ENCODE data around the gene ZFYVE19.
A peak's percentile ranks its signal among the peaks of the same experiment; 100 is the strongest.

Gene ZFYVE19

DNA sequence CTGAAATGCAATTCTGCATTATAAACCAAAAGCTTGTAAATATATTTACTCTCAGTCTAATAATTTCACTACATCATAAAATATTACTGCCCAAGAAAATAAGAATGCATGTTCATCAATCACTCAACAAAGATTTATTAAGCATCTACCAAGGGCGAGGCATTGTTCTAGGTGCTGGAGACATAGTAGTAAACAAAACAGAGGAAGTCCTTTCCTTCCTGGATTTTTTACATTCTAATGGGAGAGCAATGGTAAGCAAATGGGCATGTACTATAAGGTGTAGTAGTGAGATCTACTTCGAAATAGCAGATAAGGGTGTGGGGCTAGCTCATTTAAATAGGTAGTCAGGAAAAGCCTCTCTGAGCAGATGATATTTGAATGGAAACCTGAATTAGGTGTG lies 10.8 kb upstream of the ZFYVE19 start:
- no peak for DNase-seq (ENCODE audit: low read depth, low spot score)
- TF ChIP-seq, protein P1, sequence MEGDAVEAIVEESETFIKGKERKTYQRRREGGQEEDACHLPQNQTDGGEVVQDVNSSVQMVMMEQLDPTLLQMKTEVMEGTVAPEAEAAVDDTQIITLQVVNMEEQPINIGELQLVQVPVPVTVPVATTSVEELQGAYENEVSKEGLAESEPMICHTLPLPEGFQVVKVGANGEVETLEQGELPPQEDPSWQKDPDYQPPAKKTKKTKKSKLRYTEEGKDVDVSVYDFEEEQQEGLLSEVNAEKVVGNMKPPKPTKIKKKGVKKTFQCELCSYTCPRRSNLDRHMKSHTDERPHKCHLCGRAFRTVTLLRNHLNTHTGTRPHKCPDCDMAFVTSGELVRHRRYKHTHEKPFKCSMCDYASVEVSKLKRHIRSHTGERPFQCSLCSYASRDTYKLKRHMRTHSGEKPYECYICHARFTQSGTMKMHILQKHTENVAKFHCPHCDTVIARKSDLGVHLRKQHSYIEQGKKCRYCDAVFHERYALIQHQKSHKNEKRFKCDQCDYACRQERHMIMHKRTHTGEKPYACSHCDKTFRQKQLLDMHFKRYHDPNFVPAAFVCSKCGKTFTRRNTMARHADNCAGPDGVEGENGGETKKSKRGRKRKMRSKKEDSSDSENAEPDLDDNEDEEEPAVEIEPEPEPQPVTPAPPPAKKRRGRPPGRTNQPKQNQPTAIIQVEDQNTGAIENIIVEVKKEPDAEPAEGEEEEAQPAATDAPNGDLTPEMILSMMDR (IDR thresholded peaks at IDR 0.05; ENCODE audit: low read depth, low read length) = no peak
- in situ Hi-C loops (cut with HindIII; ENCODE audit: low sequenced_read_pairs) = no loop called here
- H3K4me3 ChIP-seq (ENCODE audit: low read depth, low read length) = no peak overlapping the region

DNA sequence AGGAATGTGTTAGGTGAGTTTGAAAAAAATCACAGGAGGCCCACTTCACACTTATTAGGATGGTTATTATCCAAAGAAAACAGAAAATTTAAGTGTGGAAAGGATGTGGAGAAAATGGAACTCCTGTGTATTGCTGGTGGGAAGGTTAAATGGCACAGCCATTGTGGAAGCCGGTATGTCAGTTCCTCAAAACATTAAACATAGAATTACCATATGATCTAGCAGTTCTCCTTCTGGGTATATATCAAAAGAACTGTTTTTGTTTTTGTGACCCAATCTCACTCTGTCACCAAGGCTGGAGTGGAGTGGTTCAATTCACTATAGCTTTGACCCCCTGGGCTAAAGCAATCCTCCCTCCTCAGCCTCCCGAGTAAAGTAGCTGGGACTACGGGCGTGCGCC lies 10.4 kb upstream of the ZFYVE19 start:
- no peak for DNase-seq (ENCODE audit: low read depth, low spot score)
- TF ChIP-seq, protein P1 (IDR thresholded peaks at IDR 0.05; ENCODE audit: low read depth, low read length) = no peak
- in situ Hi-C loops (cut with HindIII; ENCODE audit: low sequenced_read_pairs) = no loop called here
- H3K4me3 ChIP-seq (ENCODE audit: low read depth, low read length) = no peak overlapping the region

DNA sequence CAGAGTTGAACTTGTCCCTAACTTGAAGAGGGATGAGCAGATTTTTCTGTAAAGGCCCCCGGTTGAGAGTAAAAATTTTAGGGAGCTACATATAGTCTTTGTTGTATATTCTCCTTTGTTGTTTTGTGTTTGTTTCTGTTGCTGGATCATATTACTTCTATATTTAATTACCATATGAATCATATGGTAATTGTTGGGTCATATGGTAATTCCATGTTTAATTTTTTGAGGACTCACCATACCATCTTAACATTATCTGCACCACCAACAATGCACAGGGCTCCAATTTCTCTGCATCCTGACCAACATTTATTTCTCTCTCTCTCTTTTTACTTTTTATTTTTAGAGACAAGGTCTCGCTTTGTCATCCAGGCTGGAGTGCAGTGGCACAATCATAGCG lies 7.4 kb upstream of the ZFYVE19 start:
- DNase-seq (ENCODE audit: low read depth, low spot score) = no peak
- H3K4me3 ChIP-seq (ENCODE audit: low read depth, low read length) = no peak overlapping the region
- in situ Hi-C loops (cut with HindIII; ENCODE audit: low sequenced_read_pairs) = no loop called here
- TF ChIP-seq, protein P1 (IDR thresholded peaks at IDR 0.05; ENCODE audit: low read depth, low read length) = no peak

DNA sequence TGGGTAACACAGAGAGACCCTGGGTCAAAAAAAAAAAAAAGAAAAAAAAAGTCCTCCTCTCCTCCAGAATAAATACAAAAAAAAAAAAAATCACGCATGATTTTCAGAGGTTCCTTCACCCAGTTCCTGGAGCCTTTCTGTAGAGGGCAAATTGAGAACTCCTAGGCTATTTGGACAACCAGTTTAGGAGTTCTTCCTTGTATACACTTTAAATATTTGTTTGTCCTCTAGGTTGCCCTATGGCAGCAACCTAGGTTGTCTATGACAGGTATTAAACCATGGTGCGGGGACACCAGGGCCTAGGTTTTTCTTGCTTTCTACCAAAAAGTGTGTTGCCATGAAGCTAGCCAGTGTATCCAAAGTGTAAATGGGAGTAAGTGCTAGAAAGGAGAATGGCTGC lies 3.8 kb upstream of the ZFYVE19 start:
- no peak overlapping the region for H3K4me3 ChIP-seq (ENCODE audit: low read depth, low read length)
- DNase-seq (ENCODE audit: low read depth, low spot score) = no peak
- in situ Hi-C loops (cut with HindIII; ENCODE audit: low sequenced_read_pairs) = no loop called here
- TF ChIP-seq, protein P1 (IDR thresholded peaks at IDR 0.05; ENCODE audit: low read depth, low read length) = no peak

DNA sequence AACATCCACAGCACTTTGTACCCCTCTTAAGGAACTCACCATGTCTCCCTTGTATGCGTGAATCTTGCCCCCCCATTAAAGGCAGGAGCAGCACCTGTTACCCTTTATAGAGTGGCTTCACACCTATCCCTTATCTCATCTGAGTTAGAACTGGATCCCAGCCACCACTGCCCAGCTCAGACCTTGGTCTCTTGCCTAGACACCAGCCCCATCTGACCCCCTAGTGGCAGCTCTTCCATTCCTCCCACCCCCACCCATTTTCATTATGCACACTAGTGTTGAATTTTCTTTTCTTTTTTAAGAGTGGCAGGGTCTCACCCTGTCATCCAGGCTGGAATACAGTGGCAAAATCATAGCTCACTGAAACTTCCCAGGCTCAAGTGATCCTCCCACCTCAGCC lies 3.2 kb upstream of the ZFYVE19 start:
- TF ChIP-seq, protein P1 (IDR thresholded peaks at IDR 0.05; ENCODE audit: low read depth, low read length) = no peak
- in situ Hi-C loops (cut with HindIII; ENCODE audit: low sequenced_read_pairs) = no loop called here
- DNase-seq (ENCODE audit: low read depth, low spot score) = no peak
- no peak overlapping the region for H3K4me3 ChIP-seq (ENCODE audit: low read depth, low read length)

DNA sequence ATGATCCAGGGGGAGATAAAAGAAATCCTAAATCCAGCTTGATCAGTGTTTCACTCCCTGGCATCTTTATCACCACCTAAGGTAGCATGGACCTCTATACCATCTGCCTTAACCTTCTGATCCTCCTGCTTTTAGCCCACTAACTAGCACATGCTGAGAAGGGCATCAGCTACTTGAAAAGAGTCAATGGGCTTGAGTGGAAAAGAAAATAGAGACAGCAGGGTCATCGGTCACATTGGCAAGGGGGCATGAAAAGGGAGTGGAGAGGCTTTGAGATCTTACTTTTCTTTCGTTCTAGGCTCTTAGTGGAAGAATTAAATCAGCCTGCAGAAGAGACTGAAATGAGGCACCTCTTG lies 239 bp upstream of the ZFYVE19 start:
- DNase-seq (ENCODE audit: low read depth, low spot score) = no peak
- TF ChIP-seq, protein P1 (IDR thresholded peaks at IDR 0.05; ENCODE audit: low read depth, low read length) = no peak
- in situ Hi-C loops (cut with HindIII; ENCODE audit: low sequenced_read_pairs) = no loop called here
- peak overlapping the region; percentile 95 for H3K4me3 ChIP-seq (ENCODE audit: low read depth, low read length)

DNA sequence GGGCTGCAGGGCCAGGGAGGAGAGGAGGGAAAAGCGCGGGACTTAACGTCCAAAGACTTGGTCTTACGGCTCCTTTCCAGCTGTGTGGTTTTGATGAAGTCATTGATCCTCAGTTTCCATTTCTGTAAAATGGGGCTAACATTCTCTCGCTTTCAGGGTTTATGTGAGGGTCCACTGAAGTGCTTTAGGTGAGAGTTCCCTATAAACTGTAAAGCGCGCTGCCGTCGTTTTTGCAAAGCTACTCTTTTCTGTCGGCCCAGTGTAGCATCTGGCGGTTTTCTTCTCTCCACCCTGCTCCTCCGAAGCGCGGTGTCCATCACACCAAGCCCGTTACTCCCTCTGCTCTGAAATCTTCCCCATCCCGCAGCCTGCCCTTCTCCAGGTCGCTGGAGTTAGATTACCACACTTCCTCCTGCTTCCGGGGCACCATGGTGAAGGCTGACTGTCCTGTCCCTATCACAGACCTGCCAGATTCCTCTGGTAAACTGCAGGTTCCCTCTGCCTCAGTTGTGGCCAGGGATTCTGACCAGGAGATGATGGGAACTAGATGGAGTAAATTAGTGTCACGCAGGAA lies 1.1 kb downstream of the ZFYVE19 start:
- DNase-seq (ENCODE audit: low read depth, low spot score) = no peak
- H3K4me3 ChIP-seq (ENCODE audit: low read depth, low read length) = peak overlapping the region; percentile 95
- in situ Hi-C loops (cut with HindIII; ENCODE audit: low sequenced_read_pairs) = no loop called here
- TF ChIP-seq, protein P1 (IDR thresholded peaks at IDR 0.05; ENCODE audit: low read depth, low read length) = no peak

Measured in astrocyte of the spinal cord (primary cell).